ENCODE data around the gene LRRC41.

LRRC41 gene

GRCh38 chr1:46280092-46280491, 23.3 kb downstream of the LRRC41 start:
- no peak for TF ChIP-seq CTCF (conservative IDR thresholded peaks at IDR 0.05; ENCODE audit: low read depth, low read length)
- Histone ChIP-seq H3K79me2 (ENCODE audit: insufficient read depth, low read depth) (no peaks in the 10 kb centered on the region), H3K36me3 (ENCODE audit: insufficient read depth) (no peaks in the 10 kb centered on the region; the same call in 1 of the 2 replicates), H4K20me1 (ENCODE audit: insufficient read depth) (no peaks in the 10 kb centered on the region), H3K4me2 (no peak overlapping the region), H3K9ac (no peak overlapping the region), H3K27ac (no peak overlapping the region), H3K4me1 (ENCODE audit: low read depth, poor library complexity, severe bottlenecking) (no peaks in the 10 kb centered on the region), H3K4me3 (IDR thresholded peaks at IDR 0.05; ENCODE audit: insufficient read depth, low read depth, low read length) (no peak overlapping the region), H3K27me3 (ENCODE audit: insufficient read depth, low read depth) (no peaks in the 10 kb centered on the region), H2AFZ (ENCODE audit: low read depth) (no peak overlapping the region)

- Histone ChIP-seq H3K36me3 (ENCODE audit: insufficient read depth) (no peaks in the 10 kb centered on the region; the same call in 1 of the 2 replicates), H3K4me1 (ENCODE audit: low read depth, poor library complexity, severe bottlenecking) (no peaks in the 10 kb centered on the region), H2AFZ (ENCODE audit: low read depth) (no peak overlapping the region), H3K9ac (no peak overlapping the region), H3K4me3 (IDR thresholded peaks at IDR 0.05; ENCODE audit: insufficient read depth, low read depth, low read length) (no peak overlapping the region), H3K27me3 (ENCODE audit: insufficient read depth, low read depth) (no peaks in the 10 kb centered on the region), H3K79me2 (ENCODE audit: insufficient read depth, low read depth) (no peaks in the 10 kb centered on the region), H3K4me2 (no peak overlapping the region), H3K27ac (no peak overlapping the region), H4K20me1 (ENCODE audit: insufficient read depth) (no peaks in the 10 kb centered on the region)
- no peak for TF ChIP-seq CTCF (conservative IDR thresholded peaks at IDR 0.05; ENCODE audit: low read depth, low read length)
Observed at GRCh38 chr1:46278807-46279206, 24.6 kb downstream of the LRRC41 start.

GRCh38 chr1:46277658-46278373, 25.6 kb downstream of the LRRC41 start:
- no peak overlapping the region for H3K4me3 ChIP-seq (IDR thresholded peaks at IDR 0.05; ENCODE audit: insufficient read depth, low read depth, low read length)
- H4K20me1 ChIP-seq (ENCODE audit: insufficient read depth) = no peaks in the 10 kb centered on the region
- no peak overlapping the region for H3K27ac ChIP-seq
- no peaks in the 10 kb centered on the region; the same call in 1 of the 2 replicates for H3K36me3 ChIP-seq (ENCODE audit: insufficient read depth)
- H3K4me1 ChIP-seq (ENCODE audit: low read depth, poor library complexity, severe bottlenecking) = no peaks in the 10 kb centered on the region
- no peak for TF ChIP-seq CTCF (conservative IDR thresholded peaks at IDR 0.05; ENCODE audit: low read depth, low read length)
- no peak overlapping the region for H3K9ac ChIP-seq
- H3K79me2 ChIP-seq (ENCODE audit: insufficient read depth, low read depth) = no peaks in the 10 kb centered on the region
- H3K4me2 ChIP-seq = no peak overlapping the region
- no peaks in the 10 kb centered on the region for H3K27me3 ChIP-seq (ENCODE audit: insufficient read depth, low read depth)
- no peak overlapping the region for H2AFZ ChIP-seq (ENCODE audit: low read depth)

GRCh38 chr1:46275030-46275337, 28.4 kb downstream of the LRRC41 start:
- Histone ChIP-seq H3K27ac (no peak overlapping the region), H3K36me3 (ENCODE audit: insufficient read depth) (peaks cover under 1% of the 10 kb centered on the region; the same call in 1 of the 2 replicates), H3K4me1 (ENCODE audit: low read depth, poor library complexity, severe bottlenecking) (no peaks in the 10 kb centered on the region), H3K27me3 (ENCODE audit: insufficient read depth, low read depth) (no peaks in the 10 kb centered on the region), H4K20me1 (ENCODE audit: insufficient read depth) (no peaks in the 10 kb centered on the region), H3K4me2 (no peak overlapping the region), H3K9ac (no peak overlapping the region), H2AFZ (ENCODE audit: low read depth) (no peak overlapping the region), H3K79me2 (ENCODE audit: insufficient read depth, low read depth) (no peaks in the 10 kb centered on the region), H3K4me3 (IDR thresholded peaks at IDR 0.05; ENCODE audit: insufficient read depth, low read depth, low read length) (no peak overlapping the region)
- no peak for TF ChIP-seq CTCF (conservative IDR thresholded peaks at IDR 0.05; ENCODE audit: low read depth, low read length)
